GM18507 (cell line): ENCODE data around the gene GOLGB1.
A peak's percentile ranks its signal among the peaks of the same experiment; 100 is the strongest.
"Not testable (repeated sequence)": the region's sequence is repeated elsewhere in the genome, so short reads cannot be mapped to it uniquely, and the experiment has no call there.

Experiments
- DNase-seq: peaks from one replicate; pipeline ENCODE4 v3.0.0; 2011; ENCODE audit warnings: low read depth; ENCODE audit not compliant: insufficient read length; ENCODE audit errors: extremely low spot score
- FAIRE-seq: peaks from 2 replicates; lab custom pipeline; 2011; peaks lifted over from hg19 to GRCh38; lab: Jason Lieb, UNC

Gene GOLGB1

DNA sequence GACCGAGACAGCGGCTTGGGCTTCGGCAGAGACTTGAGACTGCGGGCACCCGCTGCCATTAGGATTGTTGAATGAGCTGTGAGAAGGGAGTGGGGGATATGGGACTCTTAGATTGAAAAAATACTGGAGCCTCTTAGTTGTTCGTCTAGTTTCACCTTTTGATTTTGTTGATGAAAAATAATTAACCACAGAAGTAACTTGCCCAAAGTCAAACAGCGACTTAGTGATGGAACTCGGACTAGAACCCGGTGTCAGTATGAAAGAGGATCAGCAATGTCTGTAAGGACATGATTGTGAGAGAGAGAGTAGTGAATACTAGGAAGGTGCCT lies 510 bp upstream of the GOLGB1 start:
- no peak for FAIRE-seq

GRCh38 chr3:121748680-121749275 lies 763 bp downstream of the GOLGB1 start:
- FAIRE-seq, result no peak
- DNase-seq, result no peak

More for the DNA sequence above, 510 bp upstream of the GOLGB1 start:
- DNase-seq, result no peak

GRCh38 chr3:121747976-121748375 lies 1.6 kb downstream of the GOLGB1 start:
- DNase-seq (no peak), FAIRE-seq (no peak)

GRCh38 chr3:121743106-121743505 lies 6.4 kb downstream of the GOLGB1 start:
- not testable (repeated sequence) for DNase-seq, FAIRE-seq

- no peak for DNase-seq
- FAIRE-seq, result no peak
Observed at GRCh38 chr3:121740896-121741295, 8.6 kb downstream of the GOLGB1 start.

DNA sequence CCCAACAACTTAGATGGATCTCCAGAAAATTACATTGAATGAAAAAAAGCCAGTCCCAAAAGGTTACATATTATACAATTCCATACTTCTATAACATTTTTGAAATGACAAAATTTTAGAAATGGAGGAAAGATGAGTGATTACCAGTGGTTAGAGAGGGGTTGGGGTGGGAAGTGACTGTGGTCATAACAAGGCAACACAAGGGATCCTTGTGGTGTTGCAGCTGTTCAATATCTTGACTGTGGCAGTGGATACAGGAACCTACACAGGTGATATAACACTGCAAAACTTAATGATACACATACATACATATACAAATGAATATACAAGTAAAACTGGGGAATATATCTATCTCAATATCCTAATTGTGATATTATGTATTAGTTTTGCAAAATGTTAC lies 9.6 kb downstream of the GOLGB1 start:
- DNase-seq (no peak), FAIRE-seq (no peak)

- FAIRE-seq (no peak), DNase-seq (no peak)
Observed at GRCh38 chr3:121737644-121738043, 11.9 kb downstream of the GOLGB1 start.

DNA sequence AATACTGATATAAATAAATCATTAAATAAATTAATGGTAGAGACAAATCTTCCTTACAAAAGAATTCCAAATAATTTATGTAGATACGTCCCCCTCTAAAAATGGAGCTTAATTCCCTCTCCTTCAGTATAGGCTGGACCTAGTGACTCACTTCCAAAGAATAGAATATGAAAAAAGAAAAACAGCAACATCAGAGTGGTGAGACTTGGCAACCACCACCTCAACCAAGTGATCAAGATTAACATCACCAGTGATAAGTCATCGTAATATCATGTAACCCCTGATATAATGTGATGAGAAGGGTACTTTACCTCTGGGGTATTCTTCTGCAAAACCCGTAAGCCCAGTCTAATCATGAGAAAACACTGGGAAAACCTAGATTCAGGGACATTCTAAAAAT lies 13.4 kb downstream of the GOLGB1 start:
- FAIRE-seq (no peak), DNase-seq (no peak)

- DNase-seq, result peak; percentile 15
Observed at GRCh38 chr3:121735047-121735696, 14.4 kb downstream of the GOLGB1 start.

GRCh38 chr3:121730940-121731687 lies 18.4 kb downstream of the GOLGB1 start:
- FAIRE-seq (peak; percentile 24), DNase-seq (no peak)

More at GRCh38 chr3:121735047-121735696, 14.4 kb downstream of the GOLGB1 start:
- FAIRE-seq, result peak; percentile 86

- DNase-seq (peak; percentile 11), FAIRE-seq (peak; percentile 86)
Observed at GRCh38 chr3:121724130-121724529, 25.4 kb downstream of the GOLGB1 start.

- DNase-seq (no peak), FAIRE-seq (no peak)
Observed at GRCh38 chr3:121723485-121723884, 26.1 kb downstream of the GOLGB1 start.

DNA sequence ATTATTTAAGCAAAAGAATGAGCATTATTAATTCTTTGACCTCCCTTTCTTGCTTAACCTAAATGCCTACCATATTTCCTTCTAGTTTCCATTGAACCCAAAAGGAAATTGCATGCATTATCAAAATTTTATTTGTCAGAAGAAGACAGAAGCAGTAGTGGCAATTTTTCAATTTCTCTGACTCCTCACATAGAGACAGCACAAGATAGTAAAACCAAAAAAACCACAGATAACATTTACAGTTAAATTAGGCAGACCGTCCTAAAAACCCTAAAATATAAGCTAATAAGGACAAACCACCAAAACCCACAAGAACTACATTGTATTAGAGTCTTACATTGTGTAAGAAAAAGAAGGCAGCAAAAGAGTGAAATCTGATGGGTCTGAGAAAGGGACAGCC lies 27.1 kb downstream of the GOLGB1 start:
- DNase-seq, result no peak
- peak; percentile 38 for FAIRE-seq

GRCh38 chr3:121720163-121720562 lies 29.4 kb downstream of the GOLGB1 start:
- no peak for DNase-seq
- no peak for FAIRE-seq

DNA sequence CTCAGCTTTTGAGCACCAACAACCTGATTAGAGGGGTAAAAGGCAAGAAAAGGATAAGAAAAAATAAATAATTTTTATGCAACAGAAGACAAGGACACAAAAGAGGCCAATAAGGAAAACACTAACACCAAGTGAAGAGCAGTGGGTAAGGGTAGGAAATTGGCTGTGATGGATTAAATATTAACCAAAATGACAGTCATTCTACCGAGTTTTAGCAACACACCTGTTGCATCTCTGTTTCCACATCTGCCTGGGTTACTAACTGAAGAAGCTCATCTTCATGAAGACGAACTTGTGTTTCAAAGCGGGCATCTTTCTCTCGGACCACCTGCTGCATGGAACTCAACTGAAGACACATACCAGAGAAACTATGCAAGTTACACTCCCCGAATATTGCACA lies 30.1 kb downstream of the GOLGB1 start:
- peak; percentile 33 for FAIRE-seq
- DNase-seq, result no peak

GRCh38 chr3:121718205-121718846 lies 31.2 kb downstream of the GOLGB1 start:
- FAIRE-seq (peak; percentile 24), DNase-seq (no peak)

DNA sequence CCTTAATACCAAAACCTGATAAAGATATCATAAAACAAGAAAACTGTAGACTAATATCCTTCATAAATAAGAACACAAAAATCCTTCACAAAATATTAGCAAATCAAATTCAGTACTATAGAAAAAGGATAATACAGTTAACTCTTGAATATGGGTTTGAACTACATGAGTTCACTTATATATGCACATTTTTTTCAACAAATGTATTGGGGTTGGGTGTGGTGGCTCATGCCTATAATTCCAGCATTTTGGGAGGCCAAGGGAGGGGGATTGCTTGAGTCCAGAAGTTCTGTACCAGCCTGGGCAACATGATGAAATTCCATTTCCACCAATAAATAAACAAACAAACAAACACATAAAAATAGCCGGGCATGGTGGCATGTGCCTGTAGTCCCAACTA lies 39.2 kb downstream of the GOLGB1 start:
- FAIRE-seq, result peak; percentile 18
- no peak for DNase-seq

DNA sequence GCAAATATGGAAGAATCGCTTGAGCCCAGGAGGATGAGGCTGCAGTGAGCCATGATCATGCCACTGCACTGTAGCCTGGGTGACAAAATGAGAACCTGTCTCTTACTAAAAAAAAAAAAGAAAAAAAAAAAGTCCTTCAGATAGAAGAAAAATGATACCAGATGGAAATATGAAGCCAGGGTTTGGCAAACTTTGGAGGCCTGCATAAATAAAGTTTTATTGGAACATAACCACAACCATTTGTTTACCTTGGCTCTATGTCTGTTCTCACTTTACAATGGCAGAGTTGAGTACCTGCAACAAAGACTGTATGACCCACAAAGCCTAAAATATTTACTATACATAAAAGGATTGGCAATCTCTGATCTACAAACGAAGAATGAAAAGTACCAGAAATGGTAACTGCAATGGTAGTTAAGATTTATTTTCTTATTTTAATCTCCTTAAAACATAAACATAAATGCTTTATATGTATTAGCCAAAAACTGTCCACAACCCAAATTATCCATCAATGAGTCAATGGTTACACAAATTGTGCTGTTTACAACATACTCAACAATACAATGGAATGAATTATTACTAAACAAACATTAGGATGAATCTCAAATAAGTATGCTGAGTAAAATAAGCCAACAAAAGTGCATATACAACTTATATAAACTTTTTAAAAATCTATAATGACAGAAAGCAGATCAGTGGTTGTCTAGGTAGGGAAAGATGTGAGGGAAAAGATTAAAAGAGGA lies 41.8 kb downstream of the GOLGB1 start:
- no peak for DNase-seq

GRCh38 chr3:121705541-121705940 lies 44.0 kb downstream of the GOLGB1 start:
- no peak for FAIRE-seq
- DNase-seq, result no peak

More for the DNA sequence above, 41.8 kb downstream of the GOLGB1 start:
- no peak for FAIRE-seq

GRCh38 chr3:121703973-121704372 lies 45.6 kb downstream of the GOLGB1 start:
- DNase-seq, result no peak
- FAIRE-seq, result no peak
